Endothelial cell of umbilical vein (primary cell): ENCODE measurements around the gene SLC28A1. TPM values are rescaled to one million over a fixed set of nuclear protein-coding genes. Genes with fewer than 3 reads are reported as not detected.

Source experiments
- BruUV-seq: library from RNA; stranded (reverse); fragments of 400-500 nt; replicated peaks from 2 replicates; lab custom pipeline; 2021; lab: Mats Ljungman, UMichigan
- CTCF ChIA-PET: fragments of 300-600, 350-600 bp; sonication (Branson Sonifier 250); formaldehyde crosslinking; loops from one replicate; lab custom pipeline; 2021; ENCODE audit warnings: antibody characterized with exemption, inconsistent platforms; lab: Charles Lee
- POLR2A ChIA-PET: fragments of 300-600, 350-600 bp; sonication (Branson Sonifier 250); formaldehyde crosslinking; loops from one replicate; lab custom pipeline; 2021; ENCODE audit warnings: antibody characterized with exemption, inconsistent platforms; lab: Charles Lee
- DNase-seq: peaks from one replicate; pipeline ENCODE4 v3.0.0-alpha.2; 2011; ENCODE audit warnings: low read depth, low spot score
- FAIRE-seq: peaks from 2 replicates; lab custom pipeline; 2011; peaks lifted over from hg19 to GRCh38; lab: Jason Lieb, UNC
- H2AFZ ChIP-seq: 2 replicates; pipeline ENCODE4 v1.6.0; 2012; ENCODE audit warnings: low read depth, low read length, control low read depth, inconsistent platforms
- H3K27ac ChIP-seq: 2 replicates; pipeline ENCODE4 v1.5.1; 2011; ENCODE audit warnings: low read depth, mild to moderate bottlenecking, control low read depth, low read length, moderate library complexity; ENCODE audit not compliant: insufficient read depth
- H3K27me3 ChIP-seq, 2 experiments: 2 replicates each; pipeline versions ENCODE4 v1.6.0 to v1.6.1; 2011; ENCODE audit warnings: low read length in 2 of 2, mixed read lengths in 1 of 2; ENCODE audit not compliant: control insufficient read depth in 2 of 2, insufficient read depth in 2 of 2
- H3K36me3 ChIP-seq, 2 experiments: 2 replicates in 1 of 2; 3 replicates in 1 of 2; pipeline ENCODE4 v1.5.1; 2011; ENCODE audit warnings: low read length in 2 of 2, mild to moderate bottlenecking in 1 of 2, moderate library complexity in 1 of 2; ENCODE audit not compliant: control insufficient read depth in 2 of 2, insufficient read depth in 2 of 2; ENCODE audit errors: extremely low read depth in 1 of 2
- H3K4me1 ChIP-seq: 3 replicates; pipeline ENCODE4 v1.5.1; 2011; ENCODE audit warnings: mild to moderate bottlenecking, low read length; ENCODE audit not compliant: control insufficient read depth, insufficient read depth; ENCODE audit errors: extremely low read depth
- H3K4me2 ChIP-seq: 2 replicates; pipeline ENCODE4 v1.6.1; 2011; ENCODE audit warnings: low read length, control low read depth, mixed read lengths; ENCODE audit not compliant: insufficient read depth
- H3K4me3 ChIP-seq, 3 experiments: fragments of 200-600 bp in 1 of 3; sonication (generic), shearing (Covaris generic) in 1 of 3; replicated peaks in 1 of 3; 2 replicates each; pipeline ENCODE4 v1.5.1; 2011 to 2016; ENCODE audit warnings: control low read depth in 3 of 3, low read length in 3 of 3, mild to moderate bottlenecking in 2 of 3, inconsistent platforms in 1 of 3, low read depth in 1 of 3, moderate library complexity in 1 of 3; ENCODE audit not compliant: insufficient read depth in 1 of 3
- H3K79me2 ChIP-seq: 2 replicates; pipeline ENCODE4 v1.6.0; 2012; ENCODE audit warnings: low read length, inconsistent platforms; ENCODE audit not compliant: control insufficient read depth, insufficient read depth
- H3K9ac ChIP-seq: replicated peaks from 2 replicates; pipeline ENCODE3; 2011; ENCODE audit warnings: low read length, control low read depth; ENCODE audit not compliant: insufficient read depth; ENCODE audit errors: extremely low read depth
- H3K9me1 ChIP-seq: replicated peaks from 3 replicates; pipeline ENCODE4 v1.6.0; 2011; ENCODE audit warnings: mild to moderate bottlenecking, low read length; ENCODE audit not compliant: control insufficient read depth, insufficient read depth; ENCODE audit errors: extremely low read depth
- H3K9me3 ChIP-seq: replicated peaks from 2 replicates; pipeline ENCODE4 v1.5.1; 2012; ENCODE audit warnings: low read length, inconsistent platforms; ENCODE audit not compliant: control insufficient read depth, insufficient read depth
- H4K20me1 ChIP-seq: replicated peaks from 2 replicates; pipeline ENCODE3; 2011; ENCODE audit warnings: mild to moderate bottlenecking, low read length; ENCODE audit not compliant: control insufficient read depth, insufficient read depth; ENCODE audit errors: extremely low read depth
- EZH2 ChIP-seq: IDR thresholded peaks from 2 replicates; pipeline ENCODE4 v1.6.1; 2012; ENCODE audit warnings: borderline replicate concordance, low read depth, mild to moderate bottlenecking, moderate library complexity, low read length, inconsistent platforms; ENCODE audit not compliant: severe bottlenecking
- FOS ChIP-seq: IDR thresholded peaks from 2 replicates; pipeline ENCODE4 v1.6.1; 2011; ENCODE audit warnings: mild to moderate bottlenecking, low read length, moderate library complexity, borderline replicate concordance; ENCODE audit not compliant: insufficient read depth
- GATA2 ChIP-seq: IDR thresholded peaks from 2 replicates; pipeline ENCODE4 v1.7.0; 2011; ENCODE audit warnings: low read depth, mild to moderate bottlenecking, moderate library complexity, mixed read lengths, low read length; ENCODE audit not compliant: insufficient read length, insufficient read depth
- JUN ChIP-seq: IDR thresholded peaks from 2 replicates; pipeline ENCODE4 v1.6.1; 2011; ENCODE audit warnings: borderline replicate concordance, low read depth; ENCODE audit not compliant: insufficient read length, insufficient read depth
- MYC ChIP-seq: IDR thresholded peaks from one replicate; pipeline ENCODE4 v1.6.1; 2011; ENCODE audit warnings: mild to moderate bottlenecking, low read depth, low read length
- POLR2A ChIP-seq: IDR thresholded peaks from 2 replicates; pipeline ENCODE4 v1.6.1; 2012; ENCODE audit warnings: low read depth, mild to moderate bottlenecking, control low read depth, low read length
- POLR2AphosphoS5 ChIP-seq: IDR thresholded peaks from 2 replicates; pipeline ENCODE4 v1.6.1; 2012; ENCODE audit warnings: low read depth, mild to moderate bottlenecking, control low read depth, low read length, moderate library complexity; ENCODE audit not compliant: insufficient read depth
- dilution Hi-C: fragments of 300-500 bp; cut with MboI; formaldehyde crosslinking; loops from one replicate; pipeline ENCODE4 v1.15.0; 2019; ENCODE audit warnings: low sequenced_read_pairs; ENCODE audit not compliant: extremely low pct_ligation_motif_present
- intact Hi-C: fragments of 100-400 bp; cut with micrococcal nuclease; formaldehyde crosslinking; loops from one replicate; pipeline ENCODE4 v1.10.0; 2022
- polyA plus RNA-seq, 4 experiments: library from polyadenylated mRNA; depleted of rRNA in 3 of 4; stranded (reverse) in 3 of 4; unstranded in 1 of 4; fragments of >200 nt; gene quantifications; 2 replicates each; pipeline versions ENCODE4 v1.2.1 to v1.2.3, GENCODE V29; 2011 to 2012; ENCODE audit warnings: missing spikeins in 1 of 4
- total RNA-seq: library from RNA; stranded (reverse); gene quantifications from 2 replicates; pipeline ENCODE4 v1.2.3, GENCODE V29; 2021
- TF ChIP-seq, protein P1 (sequence below): IDR thresholded peaks from 2 replicates; pipeline ENCODE4 v1.6.1; 2011; ENCODE audit not compliant: insufficient read depth, insufficient read length
- TF ChIP-seq, protein P2 (sequence below), 2 donors: IDR thresholded peaks; 1 replicate in 1 of 2; 2 replicates in 1 of 2; pipeline ENCODE4 v1.5.1; 2011; ENCODE audit warnings: low read length in 2 of 2, mild to moderate bottlenecking in 2 of 2, moderate library complexity in 2 of 2, control low read depth in 1 of 2, inconsistent platforms in 1 of 2, low read depth in 1 of 2; ENCODE audit not compliant: insufficient read depth in 1 of 2; ENCODE audit errors: extremely low read depth in 1 of 2

Gene SLC28A1
- total and polyA plus RNA-seq, 2 donors (not counting 3 experiments of a cell fraction or from before 2014, with no cell fraction given): not detected

DNA sequence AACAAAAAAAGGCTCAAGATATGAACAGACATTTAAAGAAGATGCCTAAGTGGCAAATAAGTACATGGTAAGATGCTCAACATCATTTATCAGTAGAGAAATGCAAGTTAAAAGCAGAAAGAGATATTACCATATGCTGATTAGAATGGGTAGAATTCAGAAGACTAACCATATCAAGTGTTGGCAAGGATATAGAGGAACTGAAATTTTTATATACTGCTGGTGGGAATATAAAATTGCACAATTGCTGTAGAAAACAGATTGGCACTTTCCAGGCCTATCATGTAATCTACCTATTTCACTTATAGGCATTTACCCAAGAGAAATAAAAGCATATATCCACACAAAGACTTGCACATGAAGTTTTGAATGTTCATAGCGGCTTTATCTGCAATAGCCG lies 17.1 kb downstream of the SLC28A1 start:
- no peak for DNase-seq
- BruUV-seq: no TSS peak
- H2AFZ ChIP-seq: no peak overlapping the region
- H3K36me3 ChIP-seq: no peaks in the 10 kb centered on the region
- H3K4me1 ChIP-seq: no peaks in the 10 kb centered on the region
- CTCF ChIA-PET: no interaction called here
- no peak overlapping the region for H3K27ac ChIP-seq
- POLR2A ChIA-PET: no interaction called here
- no peak for FAIRE-seq
- H3K27me3 ChIP-seq: peaks cover 4 to 6% of the 10 kb centered on the region in 2 experiments
- no peaks in the 10 kb centered on the region for H3K9me3 ChIP-seq
- H4K20me1 ChIP-seq: no peaks in the 10 kb centered on the region
- intact Hi-C loops (no loop called here), dilution Hi-C loops (no loop called here)
- no peak for TF ChIP-seq JUN
- no peak for TF ChIP-seq EZH2
- no peak for TF ChIP-seq MYC
- no peak for TF ChIP-seq FOS
- TF ChIP-seq, protein P1, sequence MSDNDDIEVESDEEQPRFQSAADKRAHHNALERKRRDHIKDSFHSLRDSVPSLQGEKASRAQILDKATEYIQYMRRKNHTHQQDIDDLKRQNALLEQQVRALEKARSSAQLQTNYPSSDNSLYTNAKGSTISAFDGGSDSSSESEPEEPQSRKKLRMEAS: no peak
- TF ChIP-seq, protein P2, sequence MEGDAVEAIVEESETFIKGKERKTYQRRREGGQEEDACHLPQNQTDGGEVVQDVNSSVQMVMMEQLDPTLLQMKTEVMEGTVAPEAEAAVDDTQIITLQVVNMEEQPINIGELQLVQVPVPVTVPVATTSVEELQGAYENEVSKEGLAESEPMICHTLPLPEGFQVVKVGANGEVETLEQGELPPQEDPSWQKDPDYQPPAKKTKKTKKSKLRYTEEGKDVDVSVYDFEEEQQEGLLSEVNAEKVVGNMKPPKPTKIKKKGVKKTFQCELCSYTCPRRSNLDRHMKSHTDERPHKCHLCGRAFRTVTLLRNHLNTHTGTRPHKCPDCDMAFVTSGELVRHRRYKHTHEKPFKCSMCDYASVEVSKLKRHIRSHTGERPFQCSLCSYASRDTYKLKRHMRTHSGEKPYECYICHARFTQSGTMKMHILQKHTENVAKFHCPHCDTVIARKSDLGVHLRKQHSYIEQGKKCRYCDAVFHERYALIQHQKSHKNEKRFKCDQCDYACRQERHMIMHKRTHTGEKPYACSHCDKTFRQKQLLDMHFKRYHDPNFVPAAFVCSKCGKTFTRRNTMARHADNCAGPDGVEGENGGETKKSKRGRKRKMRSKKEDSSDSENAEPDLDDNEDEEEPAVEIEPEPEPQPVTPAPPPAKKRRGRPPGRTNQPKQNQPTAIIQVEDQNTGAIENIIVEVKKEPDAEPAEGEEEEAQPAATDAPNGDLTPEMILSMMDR (IDR thresholded peaks at IDR 0.05; ENCODE audit: extremely low read depth in 1 of 2, insufficient read depth in 1 of 2, low read depth in 1 of 2, low read length in 2 of 2): no peak
- TF ChIP-seq POLR2AphosphoS5: no peak
- no peak for TF ChIP-seq GATA2
- TF ChIP-seq POLR2A: no peak
- no peaks in the 10 kb centered on the region for H3K9me1 ChIP-seq
- H3K4me3 ChIP-seq: no peak overlapping the region
- H3K4me2 ChIP-seq: no peak overlapping the region
- H3K79me2 ChIP-seq: no peaks in the 10 kb centered on the region
- no peak overlapping the region for H3K9ac ChIP-seq
